Measurements from ENCODE around the gene TCF3. TPM values are rescaled to one million over a fixed set of nuclear protein-coding genes. Genes with fewer than 3 reads are reported as not detected.

The TCF3 gene
- total RNA-seq, 3 donors from 2014 or later (not counting 1 experiment from before 2014, with no cell fraction given): 54.5 to 72.2 (median 64.3) TPM

- 98% methylated on average over 20 of the region's 20 CpGs for WGBS (ENCODE audit: insufficient coverage)
- Histone ChIP-seq H3K4me1 (ENCODE audit: control insufficient read depth, insufficient read depth, low read length) (peaks cover 15% of the 10 kb centered on the region), H3K36me3 (ENCODE audit: control insufficient read depth, insufficient read depth, low read length) (peaks cover 25% of the 10 kb centered on the region), H3K27ac (ENCODE audit: low read length) (no peak overlapping the region), H3K27me3 (ENCODE audit: control insufficient read depth, insufficient read depth, low read length) (no peaks in the 10 kb centered on the region), H3K9me3 (ENCODE audit: control insufficient read depth, insufficient read depth, low read length) (no peaks in the 10 kb centered on the region), H3K4me3 (ENCODE audit: low read length) (no peak overlapping the region)
- intact Hi-C loops (cut with micrococcal nuclease): no loop called here
- Mint-ChIP-seq H3K27me3 (ENCODE audit: low read depth in 2 of 2) (no peaks in the 10 kb centered on the region), H3K9me3 (no peaks in the 10 kb centered on the region), H3K36me3 (no peaks in the 10 kb centered on the region), H3K27ac (no peak overlapping the region), H3K4me1 (peaks cover 0 to 8% of the 10 kb centered on the region in 2 donors), H3K4me3 (no peak overlapping the region)
- ATAC-seq (no peak), DNase-seq (no peak)
- TF ChIP-seq CTCF (IDR thresholded peaks at IDR 0.05): no peak
These were observed 53.5 kb downstream of the TCF3 start for GRCh38 chr19:1598777-1599459.

- Mint-ChIP-seq H3K4me1 (peaks cover 8 to 23% of the 10 kb centered on the region in 2 donors), H3K27me3 (ENCODE audit: low read depth in 2 of 2) (no peaks in the 10 kb centered on the region), H3K36me3 (no peaks in the 10 kb centered on the region), H3K9me3 (no peaks in the 10 kb centered on the region), H3K27ac (peak overlapping the region in 1 of 2 donors; percentile 89), H3K4me3 (peak overlapping the region; percentile 87)
- DNase-seq: no peak
- no peak for ATAC-seq
- H3K9me3 ChIP-seq (ENCODE audit: control insufficient read depth, insufficient read depth, low read length): no peaks in the 10 kb centered on the region
- intact Hi-C loops (cut with micrococcal nuclease): no loop called here
- H3K4me1 ChIP-seq (ENCODE audit: control insufficient read depth, insufficient read depth, low read length): peaks cover 26% of the 10 kb centered on the region
- peaks cover 16% of the 10 kb centered on the region for H3K36me3 ChIP-seq (ENCODE audit: control insufficient read depth, insufficient read depth, low read length)
- H3K27me3 ChIP-seq (ENCODE audit: control insufficient read depth, insufficient read depth, low read length): no peaks in the 10 kb centered on the region
- TF ChIP-seq CTCF (IDR thresholded peaks at IDR 0.05): no peak
- H3K27ac ChIP-seq (ENCODE audit: low read length): no peak overlapping the region
- no peak overlapping the region for H3K4me3 ChIP-seq (ENCODE audit: low read length)
- WGBS (ENCODE audit: insufficient coverage): 75% methylated on average over 10 of the region's 10 CpGs
These were observed 59.0 kb downstream of the TCF3 start for GRCh38 chr19:1593501-1593772.

GRCh38 chr19:1592755-1593500, 59.5 kb downstream of the TCF3 start, which contains the start of gene MBD3:
Gene MBD3 (minus strand): TSS chr19:1592865. CDS start chr19:1592631, 234 bp downstream.
- DNase-seq (peak; percentile 88 to 96), ATAC-seq (peak; percentile 85 to 95 (median 86))
- peak within 1 kb of the TSS; percentile 93 for H3K27ac ChIP-seq (ENCODE audit: low read length)
- peaks cover 8 to 24% of the 10 kb centered on the region in 2 donors for H3K4me1 Mint-ChIP-seq
- 2% methylated on average over 68 of the region's 68 CpGs for WGBS (ENCODE audit: insufficient coverage)
- peaks cover 26% of the 10 kb centered on the region for H3K4me1 ChIP-seq (ENCODE audit: control insufficient read depth, insufficient read depth, low read length)
- peak within 1 kb of the TSS; percentile 85 for H3K4me3 ChIP-seq (ENCODE audit: low read length)
- no peaks in the 10 kb centered on the region for H3K9me3 ChIP-seq (ENCODE audit: control insufficient read depth, insufficient read depth, low read length)
- H3K9me3 Mint-ChIP-seq: no peaks in the 10 kb centered on the region
- intact Hi-C loops (cut with micrococcal nuclease): no loop called here
- H3K27me3 ChIP-seq (ENCODE audit: control insufficient read depth, insufficient read depth, low read length): no peaks in the 10 kb centered on the region
- no peak for TF ChIP-seq CTCF (IDR thresholded peaks at IDR 0.05)
- no peaks in the 10 kb centered on the region for H3K36me3 Mint-ChIP-seq
- peak within 1 kb of the TSS; percentile 87 for H3K4me3 Mint-ChIP-seq
- peak within 1 kb of the TSS; percentile 74 to 89 for H3K27ac Mint-ChIP-seq
- H3K27me3 Mint-ChIP-seq (ENCODE audit: low read depth in 2 of 2): no peaks in the 10 kb centered on the region
- peaks cover 13% of the 10 kb centered on the region for H3K36me3 ChIP-seq (ENCODE audit: control insufficient read depth, insufficient read depth, low read length)
